HG02840 (cell line): Measurements from ENCODE around the gene CREG2.
"Not testable (repeated sequence)": the region's sequence is repeated elsewhere in the genome, so short reads cannot be mapped to it uniquely, and the experiment has no call there.

ENCODE experiments used
- ATAC-seq: cut with Tn5 transposase; IDR thresholded peaks from one replicate; pipeline ENCODE4 v1.9.1; 2021; ENCODE audit warnings: mild to moderate bottlenecking, moderate library complexity, moderate number of reproducible peaks; ENCODE audit not compliant: unreplicated experiment, low FRiP score

Gene CREG2

GRCh38 chr2:101375653-101376052 lies 11.7 kb downstream of the CREG2 start:
- no peak for ATAC-seq

GRCh38 chr2:101374821-101375561 lies 12.3 kb downstream of the CREG2 start:
- no peak for ATAC-seq

GRCh38 chr2:101372792-101373191 lies 14.5 kb downstream of the CREG2 start:
- no peak for ATAC-seq

GRCh38 chr2:101371636-101372035 lies 15.7 kb downstream of the CREG2 start:
- no peak for ATAC-seq

GRCh38 chr2:101369100-101369499 lies 18.2 kb downstream of the CREG2 start:
- ATAC-seq = no peak

GRCh38 chr2:101368376-101368775 lies 18.9 kb downstream of the CREG2 start:
- no peak for ATAC-seq

GRCh38 chr2:101367508-101367907 lies 19.8 kb downstream of the CREG2 start:
- no peak for ATAC-seq

GRCh38 chr2:101364878-101365277 lies 22.4 kb downstream of the CREG2 start:
- no peak for ATAC-seq

GRCh38 chr2:101362777-101363176 lies 24.5 kb downstream of the CREG2 start:
- ATAC-seq = no peak

GRCh38 chr2:101362316-101362715 lies 25.0 kb downstream of the CREG2 start:
- no peak for ATAC-seq

- no peak for ATAC-seq
Measured at GRCh38 chr2:101361522-101361921, 25.8 kb downstream of the CREG2 start.

GRCh38 chr2:101361121-101361520 lies 26.2 kb downstream of the CREG2 start:
- no peak for ATAC-seq

GRCh38 chr2:101360232-101360631 lies 27.1 kb downstream of the CREG2 start:
- ATAC-seq = no peak

GRCh38 chr2:101359410-101359954 lies 27.8 kb downstream of the CREG2 start:
- ATAC-seq = no peak

GRCh38 chr2:101357376-101357775 lies 29.9 kb downstream of the CREG2 start:
- ATAC-seq = no peak

- ATAC-seq = no peak
Measured at GRCh38 chr2:101356521-101356920, 30.8 kb downstream of the CREG2 start.

GRCh38 chr2:101356055-101356454 lies 31.2 kb downstream of the CREG2 start:
- ATAC-seq = no peak

- ATAC-seq = no peak
Measured at GRCh38 chr2:101355401-101356054, 31.8 kb downstream of the CREG2 start.

GRCh38 chr2:101354420-101355311 lies 32.6 kb downstream of the CREG2 start:
- ATAC-seq = no peak

- not testable (repeated sequence) for ATAC-seq
Measured at GRCh38 chr2:101352631-101353030, 34.7 kb downstream of the CREG2 start.

- ATAC-seq = no peak
Measured at GRCh38 chr2:101351207-101351606, 36.1 kb downstream of the CREG2 start.
